CD4-positive, alpha-beta T cell (primary cell): ENCODE data around the gene AGBL4. TPM values are rescaled to one million over a fixed set of nuclear protein-coding genes. Genes with fewer than 3 reads are reported as not detected.

ENCODE experiments used
- ATAC-seq: fragments of 200-7000 bp; cut with Tn5 transposase; one replicate; pipeline ENCODE4 v1.10.0; 2022; ENCODE audit warnings: mild to moderate bottlenecking; ENCODE audit not compliant: poor library complexity
- CTCF ChIA-PET: fragments of 350-600 bp; sonication (Branson Sonifier 250); formaldehyde crosslinking; loops from one replicate; lab custom pipeline; 2021; ENCODE audit warnings: antibody characterized with exemption, inconsistent platforms; lab: Charles Lee
- POLR2A ChIA-PET: fragments of 350-600 bp; sonication (Branson Sonifier 250); formaldehyde crosslinking; loops from one replicate; lab custom pipeline; 2021; ENCODE audit warnings: antibody characterized with exemption, inconsistent platforms; lab: Charles Lee
- DNase-seq, 14 experiments: peaks; one replicate each; pipeline ENCODE4 v3.0.0-alpha.2; 2013 to 2020; ENCODE audit warnings: mixed read lengths in 2 of 14
- H3K27ac ChIP-seq, 2 donors: one replicate each; pipeline versions ENCODE4 v1.5.1 to v1.7.0; 2013; ENCODE audit warnings: low read length in 2 of 2, low read depth in 1 of 2, mild to moderate bottlenecking in 1 of 2
- H3K27me3 ChIP-seq, 2 experiments: 1 replicate in 1 of 2; 2 replicates in 1 of 2; pipeline versions ENCODE4 v1.6.1 to v1.7.0; 2013; ENCODE audit warnings: low read length in 2 of 2, control low read depth in 1 of 2, mild to moderate bottlenecking in 1 of 2, moderate library complexity in 1 of 2; ENCODE audit not compliant: insufficient read depth in 2 of 2, control insufficient read depth in 1 of 2
- H3K36me3 ChIP-seq: one replicate; pipeline ENCODE4 v1.6.1; 2013; ENCODE audit warnings: low read length, control low read depth; ENCODE audit not compliant: insufficient read depth
- H3K4me1 ChIP-seq: one replicate; pipeline ENCODE4 v1.6.1; 2013; ENCODE audit warnings: low read length, control low read depth; ENCODE audit not compliant: insufficient read depth
- H3K4me3 ChIP-seq: one replicate; pipeline ENCODE4 v1.5.1; 2013; ENCODE audit warnings: mild to moderate bottlenecking, low read length, moderate library complexity
- H3K9me3 ChIP-seq, 2 experiments: 1 replicate in 1 of 2; 2 replicates in 1 of 2; pipeline versions ENCODE4 v1.6.1 to v1.7.0; 2013; ENCODE audit warnings: low read length in 2 of 2, mild to moderate bottlenecking in 2 of 2, control low read depth in 1 of 2, moderate library complexity in 1 of 2; ENCODE audit not compliant: control insufficient read depth in 1 of 2, insufficient read depth in 1 of 2
- H3K27ac Mint-ChIP-seq: one replicate; pipeline ENCODE4 v1.8.0; 2020; ENCODE audit warnings: mixed read lengths
- H3K27me3 Mint-ChIP-seq: one replicate; pipeline ENCODE4 v1.8.0; 2021; ENCODE audit warnings: mixed read lengths
- H3K36me3 Mint-ChIP-seq: one replicate; pipeline ENCODE4 v1.8.0; 2021; ENCODE audit warnings: low read depth, mixed read lengths
- H3K4me1 Mint-ChIP-seq: one replicate; pipeline ENCODE4 v1.8.0; 2021; ENCODE audit warnings: low read depth, mixed read lengths
- H3K4me3 Mint-ChIP-seq: one replicate; pipeline ENCODE4 v1.8.0; 2020; ENCODE audit warnings: mild to moderate bottlenecking, mixed read lengths
- H3K9me3 Mint-ChIP-seq: one replicate; pipeline ENCODE4 v1.8.0; 2020; ENCODE audit warnings: mixed read lengths
- CTCF ChIP-seq: fragments of 200-600 bp; IDR thresholded peaks from one replicate; pipeline ENCODE4 v1.8.0; 2022; ENCODE audit warnings: antibody characterized with exemption, mild to moderate bottlenecking
- intact Hi-C, 2 experiments: fragments of 100-400 bp; cut with DNase I in 1 of 2; cut with micrococcal nuclease in 1 of 2; formaldehyde crosslinking; loops; one replicate each; pipeline versions ENCODE4 v1.15.1 to v1.9.0; 2023 to 2025; cut with DNase I, micrococcal nuclease
- total RNA-seq, 174 experiments: library from RNA in 2 of 174; stranded (reverse) in 2 of 174; gene quantifications; one replicate each; pipeline ENCODE4 v1.2.3 and lab custom pipeline; 2021 to 2026

Gene AGBL4
- total RNA-seq, 2 experiments from 2014 or later: 0.11 TPM; not detected in 1

- H3K9me3 ChIP-seq: no peaks in the 10 kb centered on the region
- ATAC-seq (no peak), DNase-seq (no peak)
- no peaks in the 10 kb centered on the region for H3K4me1 Mint-ChIP-seq
- intact Hi-C loops: loop anchor here in 1 of 2 experiments (10.0 kb wide), 1 partner anchor 59 kb away; no protein-coding TSS in a partner anchor
- H3K4me1 ChIP-seq: no peaks in the 10 kb centered on the region
- H3K36me3 ChIP-seq: no peaks in the 10 kb centered on the region
- CTCF ChIA-PET: no interaction called here
- no peak overlapping the region for H3K4me3 Mint-ChIP-seq
- peaks cover 21% of the 10 kb centered on the region for H3K36me3 Mint-ChIP-seq
- TF ChIP-seq CTCF: no peak
- no peak overlapping the region for H3K4me3 ChIP-seq
- H3K27ac ChIP-seq: no peak overlapping the region
- H3K27ac Mint-ChIP-seq: no peak overlapping the region
- H3K9me3 Mint-ChIP-seq: no peaks in the 10 kb centered on the region
- POLR2A ChIA-PET: no interaction called here
- H3K27me3 Mint-ChIP-seq: no peaks in the 10 kb centered on the region
- H3K27me3 ChIP-seq: no peaks in the 10 kb centered on the region
These were observed 1298.3 kb downstream of the AGBL4 start for GRCh38 chr1:48725341-48726046.

GRCh38 chr1:48720929-48721328, 1302.8 kb downstream of the AGBL4 start:
- H3K4me1 ChIP-seq: no peaks in the 10 kb centered on the region
- H3K27me3 ChIP-seq: no peaks in the 10 kb centered on the region
- Mint-ChIP-seq H3K9me3 (no peaks in the 10 kb centered on the region), H3K27me3 (no peaks in the 10 kb centered on the region), H3K36me3 (no peaks in the 10 kb centered on the region), H3K4me3 (no peak overlapping the region), H3K4me1 (no peaks in the 10 kb centered on the region), H3K27ac (no peak overlapping the region)
- peaks cover 0 to 3% of the 10 kb centered on the region in 2 experiments for H3K9me3 ChIP-seq
- ATAC-seq: no peak
- ChIA-PET POLR2A (no interaction called here), CTCF (no interaction called here)
- H3K36me3 ChIP-seq: no peaks in the 10 kb centered on the region
- TF ChIP-seq CTCF: no peak
- no peak overlapping the region for H3K27ac ChIP-seq
- H3K4me3 ChIP-seq: no peak overlapping the region
- intact Hi-C loops: loop anchor here in 1 of 2 experiments (10.0 kb wide), 1 partner anchor 64 kb away; no protein-coding TSS in a partner anchor
- DNase-seq: no peak

- Histone ChIP-seq H3K9me3 (peaks cover 0 to 3% of the 10 kb centered on the region in 2 experiments), H3K27me3 (no peaks in the 10 kb centered on the region), H3K4me3 (no peak overlapping the region), H3K36me3 (no peaks in the 10 kb centered on the region), H3K27ac (no peak overlapping the region), H3K4me1 (no peaks in the 10 kb centered on the region)
- intact Hi-C loops: no loop called here
- no peaks in the 10 kb centered on the region for H3K4me1 Mint-ChIP-seq
- no peak overlapping the region for H3K27ac Mint-ChIP-seq
- no peak for TF ChIP-seq CTCF
- H3K9me3 Mint-ChIP-seq: no peaks in the 10 kb centered on the region
- ATAC-seq (no peak), DNase-seq (no peak)
- POLR2A ChIA-PET: no interaction called here
- H3K36me3 Mint-ChIP-seq: no peaks in the 10 kb centered on the region
- CTCF ChIA-PET: no interaction called here
- H3K4me3 Mint-ChIP-seq: no peak overlapping the region
- H3K27me3 Mint-ChIP-seq: no peaks in the 10 kb centered on the region
These were observed 1305.0 kb downstream of the AGBL4 start for GRCh38 chr1:48718705-48719104.
